SK-N-SH (cell line): ENCODE measurements around the gene CFAP221. TPM values are rescaled to one million over a fixed set of nuclear protein-coding genes. Genes with fewer than 3 reads are reported as not detected.

Experiments used
- CTCF ChIA-PET: fragments of 300-600, 350-600 bp; formaldehyde crosslinking; extraction: SDS; loops from one replicate; lab custom pipeline; 2021; lab: Yijun Ruan, JAX
- POLR2A ChIA-PET: fragments of 350-600 bp; sonication (Branson Sonifier 250); formaldehyde crosslinking; extraction: SDS; loops from one replicate; lab custom pipeline; 2020; ENCODE audit warnings: antibody characterized with exemption, inconsistent platforms; lab: Yijun Ruan, JAX
- DNase-seq: peaks from one replicate; pipeline ENCODE4 v3.0.0; 2012
- H2AFZ ChIP-seq: fragments of 200-600 bp; sonication (generic); 2 replicates; pipeline ENCODE4 v1.8.1; 2016; ENCODE audit warnings: antibody characterized with exemption, mild to moderate bottlenecking, low read depth
- H3F3A ChIP-seq: fragments of 200-600 bp; sonication (generic); replicated peaks from 2 replicates; pipeline ENCODE3; 2016; ENCODE audit warnings: antibody characterized with exemption, mild to moderate bottlenecking; ENCODE audit not compliant: insufficient read depth
- H3K27ac ChIP-seq, 2 experiments: fragments of 200-500 bp in 1 of 2; fragments of 200-600 bp in 1 of 2; sonication (Bioruptor generic) in 1 of 2; sonication (generic), shearing (Covaris generic) in 1 of 2; 2 replicates each; pipeline versions ENCODE4 v1.5.1 to v1.6.1; 2014 to 2016; ENCODE audit warnings: low read depth in 2 of 2, inconsistent platforms in 1 of 2, low read length in 1 of 2, mild to moderate bottlenecking in 1 of 2, mixed read lengths in 1 of 2
- H3K27me3 ChIP-seq: fragments of 200-600 bp; sonication (generic), shearing (Covaris generic); 2 replicates; pipeline ENCODE4 v1.6.1; 2016; ENCODE audit warnings: mixed run types; ENCODE audit not compliant: insufficient read depth
- H3K36me3 ChIP-seq, 2 experiments: fragments of 200-500 bp in 1 of 2; fragments of 200-600 bp in 1 of 2; sonication (Bioruptor generic) in 1 of 2; sonication (generic) in 1 of 2; replicated peaks in 1 of 2; 2 replicates each; pipeline versions ENCODE3 to v1.5.1; 2014 to 2016; ENCODE audit warnings: low read length in 1 of 2, mild to moderate bottlenecking in 1 of 2; ENCODE audit not compliant: insufficient read depth in 2 of 2, control insufficient read depth in 1 of 2
- H3K4me1 ChIP-seq, 2 experiments: fragments of 200-500 bp in 1 of 2; fragments of 200-600 bp in 1 of 2; sonication (Bioruptor generic) in 1 of 2; sonication (generic), shearing (Covaris generic) in 1 of 2; 2 replicates each; pipeline versions ENCODE4 v1.5.1 to v1.6.1; 2014 to 2016; ENCODE audit warnings: low read depth in 1 of 2, low read length in 1 of 2, mixed run types in 1 of 2; ENCODE audit not compliant: insufficient read depth in 2 of 2, control insufficient read depth in 1 of 2
- H3K4me2 ChIP-seq: fragments of 200-600 bp; sonication (generic), shearing (Covaris generic); 2 replicates; pipeline ENCODE4 v1.6.1; 2017; ENCODE audit warnings: mixed run types
- H3K4me3 ChIP-seq, 2 experiments: fragments of 200-500 bp in 1 of 2; fragments of 200-600 bp in 1 of 2; sonication (Bioruptor generic) in 1 of 2; sonication (generic), shearing (Covaris generic) in 1 of 2; 2 replicates each; pipeline versions ENCODE4 v1.5.1 to v1.8.1; 2014 to 2016; ENCODE audit warnings: low read depth in 2 of 2, inconsistent platforms in 1 of 2, low read length in 1 of 2, mild to moderate bottlenecking in 1 of 2, mixed read lengths in 1 of 2, moderate library complexity in 1 of 2
- H3K79me2 ChIP-seq: fragments of 200-600 bp; sonication (generic); 2 replicates; pipeline ENCODE4 v1.8.1; 2017; ENCODE audit warnings: mild to moderate bottlenecking; ENCODE audit not compliant: insufficient read depth
- H3K9ac ChIP-seq: fragments of 200-600 bp; sonication (generic); 2 replicates; pipeline ENCODE4 v1.6.1; 2017; ENCODE audit warnings: mixed run types
- H3K9me2 ChIP-seq: fragments of 200-600 bp; sonication (generic); 2 replicates; pipeline ENCODE4 v1.6.1; 2017; ENCODE audit warnings: mixed run types
- H3K9me3 ChIP-seq: fragments of 200-600 bp; sonication (generic); 2 replicates; pipeline ENCODE4 v1.6.1; 2017; ENCODE audit warnings: mixed run types, mild to moderate bottlenecking, moderate library complexity
- H4K20me1 ChIP-seq: fragments of 200-600 bp; sonication (generic); 2 replicates; pipeline ENCODE4 v1.6.1; 2017; ENCODE audit warnings: mild to moderate bottlenecking, mixed run types; ENCODE audit not compliant: insufficient read depth
- ELF1 ChIP-seq: IDR thresholded peaks from 2 replicates; pipeline ENCODE4 v1.4.0; 2012
- EP300 ChIP-seq, 2 experiments: IDR thresholded peaks; 2 replicates each; pipeline versions ENCODE4 v1.4.0 to v1.6.1; 2012; ENCODE audit warnings: borderline replicate concordance in 1 of 2, low read depth in 1 of 2, low read length in 1 of 2
- EZH2phosphoT487 ChIP-seq: fragments of 200-600 bp; sonication (generic); IDR thresholded peaks from 2 replicates; pipeline ENCODE4 v1.6.1; 2017; ENCODE audit warnings: low read depth, mixed run types, mild to moderate bottlenecking, antibody characterized with exemption, moderate library complexity, borderline replicate concordance
- FOSL2 ChIP-seq: IDR thresholded peaks from 2 replicates; pipeline ENCODE4 v1.4.0; 2012; ENCODE audit warnings: low read depth, mild to moderate bottlenecking, moderate library complexity, borderline replicate concordance
- FOXJ3 ChIP-seq: sonication (generic); formaldehyde crosslinking; IDR thresholded peaks from 2 replicates; pipeline ENCODE4 v1.5.1; 2020; ENCODE audit warnings: mild to moderate bottlenecking, missing genetic modification reagents
- GATA2 ChIP-seq: sonication (generic); formaldehyde crosslinking; IDR thresholded peaks from 2 replicates; pipeline ENCODE4 v1.5.0; 2020; ENCODE audit warnings: mild to moderate bottlenecking, missing genetic modification reagents
- JUND ChIP-seq: IDR thresholded peaks from 2 replicates; pipeline ENCODE4 v1.4.0; 2012
- MXI1 ChIP-seq: IDR thresholded peaks from 2 replicates; pipeline ENCODE4 v1.6.1; 2012; ENCODE audit warnings: mild to moderate bottlenecking, low read depth, low read length, improper control_type of control experiment
- NFIC ChIP-seq: IDR thresholded peaks from 2 replicates; pipeline ENCODE4 v1.4.0; 2012; ENCODE audit warnings: borderline replicate concordance
- POLR2AphosphoS5 ChIP-seq: IDR thresholded peaks from 2 replicates; pipeline ENCODE4 v1.6.1; 2012; ENCODE audit warnings: low read depth, low read length
- RAD21 ChIP-seq: IDR thresholded peaks from 2 replicates; pipeline ENCODE4 v1.6.1; 2012; ENCODE audit warnings: mild to moderate bottlenecking, low read length
- RCOR1 ChIP-seq: fragments of 150-350 bp; IDR thresholded peaks from 2 replicates; pipeline ENCODE4 v1.6.1; 2017; ENCODE audit warnings: antibody characterized with exemption, low read length
- SMC3 ChIP-seq: IDR thresholded peaks from 2 replicates; pipeline ENCODE4 v1.6.1; 2012; ENCODE audit warnings: low read depth, low read length, improper control_type of control experiment
- TCF12 ChIP-seq: IDR thresholded peaks from 2 replicates; pipeline ENCODE4 v1.4.0; 2012
- YY1 ChIP-seq: IDR thresholded peaks from 2 replicates; pipeline ENCODE4 v1.4.0; 2012; ENCODE audit warnings: low read depth, mild to moderate bottlenecking
- WGBS: methylation state at CpG from one replicate; pipeline ENCODE4 v1.1.6; 2017; ENCODE audit warnings: low lambda C conversion rate; 5-methylcytosine and 5-hydroxymethylcytosine counted together
- polyA plus RNA-seq, 3 experiments: library from polyadenylated mRNA; depleted of rRNA; stranded (reverse); fragments of >200 nt; gene quantifications; 2 replicates each; pipeline ENCODE4 v1.2.3, GENCODE V29; 2012
- TF ChIP-seq, protein P1 (sequence below): fragments of 200-600 bp; sonication (generic); IDR thresholded peaks from 2 replicates; pipeline ENCODE4 v1.6.1; 2017; ENCODE audit warnings: antibody characterized with exemption, mild to moderate bottlenecking, moderate library complexity
- TF ChIP-seq, protein P2 (sequence below): fragments of 150-350 bp; IDR thresholded peaks from 2 replicates; pipeline ENCODE4 v1.6.1; 2017; ENCODE audit warnings: antibody characterized with exemption, low read length, low read depth, borderline replicate concordance
- TF ChIP-seq, protein P3 (sequence below): IDR thresholded peaks from 2 replicates; pipeline ENCODE4 v1.4.0; 2012; ENCODE audit warnings: low read depth, borderline replicate concordance

CFAP221 gene
- polyA plus RNA-seq, 1 of the 3 experiments (the other 2 are of a cell fraction), result 0.12 TPM

DNA sequence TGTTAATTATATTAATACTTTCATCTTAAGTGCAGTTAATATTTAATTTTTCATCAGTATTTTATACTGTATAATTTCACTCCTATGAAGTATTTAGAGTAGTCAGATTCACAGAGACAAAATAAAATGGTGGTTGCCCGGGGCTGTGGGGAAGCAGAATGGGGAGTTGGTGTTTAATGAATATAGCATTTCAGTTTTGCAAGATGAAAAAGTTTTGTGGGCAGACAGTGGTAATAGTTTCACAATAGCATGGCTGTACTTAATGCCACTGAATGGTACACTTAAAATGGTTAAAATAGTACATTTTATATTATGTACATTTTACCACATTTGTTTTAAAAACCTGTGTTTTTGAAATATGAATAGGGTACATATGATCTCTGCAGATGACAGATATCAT lies 31.2 kb downstream of the CFAP221 start:
- no peaks in the 10 kb centered on the region for H3K36me3 ChIP-seq
- peaks cover 0 to 3% of the 10 kb centered on the region in 2 experiments; a peak in 1 of 4 replicates for H3K4me1 ChIP-seq
- H4K20me1 ChIP-seq, result no peaks in the 10 kb centered on the region
- H3K9me2 ChIP-seq, result no peaks in the 10 kb centered on the region
- no peaks in the 10 kb centered on the region for H3K27me3 ChIP-seq
- ChIA-PET POLR2A (no interaction called here), CTCF (interaction anchor here (1.4 to 2.1 kb wide), 2 partner anchors 20 to 65 kb away, joined by 3 to 5 read pairs; no protein-coding TSS in a partner anchor)
- no peaks in the 10 kb centered on the region for H3K9me3 ChIP-seq
- 17% methylated on average over 1 of the region's 1 CpG for WGBS
- H3K4me3 ChIP-seq, result no peak overlapping the region
- TF ChIP-seq GATA2, result no peak
- TF ChIP-seq, protein P1, sequence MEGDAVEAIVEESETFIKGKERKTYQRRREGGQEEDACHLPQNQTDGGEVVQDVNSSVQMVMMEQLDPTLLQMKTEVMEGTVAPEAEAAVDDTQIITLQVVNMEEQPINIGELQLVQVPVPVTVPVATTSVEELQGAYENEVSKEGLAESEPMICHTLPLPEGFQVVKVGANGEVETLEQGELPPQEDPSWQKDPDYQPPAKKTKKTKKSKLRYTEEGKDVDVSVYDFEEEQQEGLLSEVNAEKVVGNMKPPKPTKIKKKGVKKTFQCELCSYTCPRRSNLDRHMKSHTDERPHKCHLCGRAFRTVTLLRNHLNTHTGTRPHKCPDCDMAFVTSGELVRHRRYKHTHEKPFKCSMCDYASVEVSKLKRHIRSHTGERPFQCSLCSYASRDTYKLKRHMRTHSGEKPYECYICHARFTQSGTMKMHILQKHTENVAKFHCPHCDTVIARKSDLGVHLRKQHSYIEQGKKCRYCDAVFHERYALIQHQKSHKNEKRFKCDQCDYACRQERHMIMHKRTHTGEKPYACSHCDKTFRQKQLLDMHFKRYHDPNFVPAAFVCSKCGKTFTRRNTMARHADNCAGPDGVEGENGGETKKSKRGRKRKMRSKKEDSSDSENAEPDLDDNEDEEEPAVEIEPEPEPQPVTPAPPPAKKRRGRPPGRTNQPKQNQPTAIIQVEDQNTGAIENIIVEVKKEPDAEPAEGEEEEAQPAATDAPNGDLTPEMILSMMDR, result no peak
- TF ChIP-seq RCOR1, result no peak
- no peak for TF ChIP-seq TCF12
- TF ChIP-seq POLR2AphosphoS5, result no peak
- no peak overlapping the region for H2AFZ ChIP-seq
- no peak overlapping the region for H3K9ac ChIP-seq
- no peak overlapping the region for H3K4me2 ChIP-seq
- DNase-seq, result no peak
- no peaks in the 10 kb centered on the region for H3F3A ChIP-seq
- no peak overlapping the region for H3K27ac ChIP-seq
- H3K79me2 ChIP-seq, result no peaks in the 10 kb centered on the region

DNA sequence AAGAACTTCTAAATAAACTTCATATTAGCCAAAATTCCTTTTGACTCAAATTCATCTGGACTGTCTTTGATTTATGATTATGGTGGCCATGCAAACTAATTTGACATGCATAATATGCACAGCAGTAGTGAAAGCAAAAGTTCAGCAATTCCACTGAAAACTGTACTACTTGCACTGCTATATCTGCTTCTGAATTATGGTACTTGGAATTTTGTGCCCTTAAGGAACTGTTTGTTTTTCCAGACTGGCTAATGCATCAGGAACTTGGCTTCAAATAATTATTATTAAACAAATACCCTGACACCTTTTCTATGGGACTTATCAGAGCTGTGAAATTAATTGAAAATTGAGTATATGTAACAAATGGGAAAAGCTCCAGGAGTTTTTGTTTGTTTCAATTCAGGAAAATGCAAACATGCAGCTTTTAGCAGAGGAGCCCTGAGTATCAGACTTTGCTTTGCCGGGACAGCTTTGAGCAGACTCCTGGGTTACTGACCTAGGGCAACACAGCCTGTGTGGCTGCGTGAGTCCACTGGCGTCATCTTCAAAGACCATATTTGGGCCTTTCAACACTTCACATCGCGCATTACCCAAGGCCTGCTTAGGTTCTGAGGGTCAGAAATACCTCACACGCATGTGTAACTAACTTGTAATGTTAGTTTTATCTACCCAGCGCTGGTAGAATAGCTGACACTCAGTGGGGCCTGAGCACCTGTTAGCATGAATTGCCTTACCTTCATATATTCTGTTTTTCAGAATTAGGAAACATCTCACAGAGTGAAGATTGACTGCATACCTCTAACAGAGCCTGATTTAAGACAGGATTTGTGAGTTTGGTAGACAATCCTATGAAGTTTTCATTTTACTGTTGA lies 35.4 kb downstream of the CFAP221 start:
- no peaks in the 10 kb centered on the region for H3K36me3 ChIP-seq
- DNase-seq, result no peak
- ChIA-PET CTCF (interaction anchor here (0.9 to 1.7 kb wide), 2 partner anchors 62 to 103 kb away, joined by 3 read pairs; no protein-coding TSS in a partner anchor), POLR2A (no interaction called here)
- no peaks in the 10 kb centered on the region for H4K20me1 ChIP-seq
- no peaks in the 10 kb centered on the region for H3K79me2 ChIP-seq
- H3K9me3 ChIP-seq, result no peaks in the 10 kb centered on the region
- H3K27me3 ChIP-seq, result no peaks in the 10 kb centered on the region
- no peaks in the 10 kb centered on the region for H3F3A ChIP-seq
- no peak for TF ChIP-seq FOSL2
- TF ChIP-seq ELF1, result no peak
- H3K4me2 ChIP-seq, result no peak overlapping the region
- H3K4me1 ChIP-seq, result peaks cover 0 to 8% of the 10 kb centered on the region in 2 experiments; a peak in 1 of 4 replicates
- no peak overlapping the region for H3K4me3 ChIP-seq
- WGBS, result 72% methylated on average over 7 of the region's 7 CpGs
- H3K9ac ChIP-seq, result no peak overlapping the region
- no peak overlapping the region for H2AFZ ChIP-seq
- H3K27ac ChIP-seq, result no peak overlapping the region; a peak in 1 of 4 replicates
- no peaks in the 10 kb centered on the region for H3K9me2 ChIP-seq

DNA sequence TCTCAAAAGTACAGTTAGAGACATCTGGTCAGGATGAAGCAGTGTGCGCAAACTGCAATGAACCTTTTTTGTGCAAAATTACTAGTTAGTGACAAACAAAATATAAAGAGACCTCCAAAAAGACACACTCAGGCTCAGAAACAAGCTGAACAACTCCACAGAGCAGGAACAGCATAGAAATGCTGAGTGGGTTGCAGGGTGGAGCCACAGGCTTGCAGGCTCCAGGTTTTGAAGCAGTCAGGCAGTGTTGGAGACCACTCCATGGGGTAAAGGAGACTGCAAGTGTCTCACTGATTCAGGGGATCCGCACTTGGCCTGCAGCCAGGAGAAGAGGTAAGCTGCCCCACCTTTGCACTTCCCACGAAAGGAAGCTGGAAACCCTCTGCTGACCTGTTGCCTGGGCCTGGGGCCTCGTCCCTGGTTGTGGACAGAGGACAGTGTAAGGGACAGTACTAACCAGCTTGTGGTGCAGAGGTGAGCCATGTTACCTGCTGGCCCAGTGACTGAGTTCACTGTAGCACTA lies 36.4 kb downstream of the CFAP221 start:
- Histone ChIP-seq H3K27ac (peak overlapping the region in 1 of 2 experiments; percentile 22; a peak in 1 of 4 replicates), H3F3A (no peaks in the 10 kb centered on the region), H4K20me1 (no peaks in the 10 kb centered on the region), H3K27me3 (no peaks in the 10 kb centered on the region), H3K4me3 (no peak overlapping the region; a peak in 1 of 4 replicates), H3K4me1 (peaks cover 0 to 8% of the 10 kb centered on the region in 2 experiments; a peak in 1 of 4 replicates), H3K9me3 (no peaks in the 10 kb centered on the region), H2AFZ (no peak overlapping the region), H3K4me2 (no peak overlapping the region), H3K79me2 (no peaks in the 10 kb centered on the region; the same call in 1 of the 2 replicates), H3K9me2 (no peaks in the 10 kb centered on the region), H3K36me3 (no peaks in the 10 kb centered on the region), H3K9ac (no peak overlapping the region)
- 67% methylated on average over 4 of the region's 4 CpGs for WGBS
- CTCF ChIA-PET, result interaction anchor here (0.8 to 1.7 kb wide), 2 partner anchors 30 to 104 kb away, joined by 3 read pairs; no protein-coding TSS in a partner anchor
- POLR2A ChIA-PET, result no interaction called here
- DNase-seq, result no peak
- TF ChIP-seq SMC3 (no peak), JUND (no peak), YY1 (no peak), FOXJ3 (CRISPR knock-in tag) (no peak), RCOR1 (no peak), TCF12 (no peak), ELF1 (no peak), EZH2phosphoT487 (no peak), NFIC (no peak), EP300 (IDR thresholded peaks at IDR 0.05; ENCODE audit: borderline replicate concordance in 1 of 2, low read depth in 1 of 2, low read length in 1 of 2) (no peak), RAD21 (no peak), MXI1 (no peak)
- TF ChIP-seq, protein P2, sequence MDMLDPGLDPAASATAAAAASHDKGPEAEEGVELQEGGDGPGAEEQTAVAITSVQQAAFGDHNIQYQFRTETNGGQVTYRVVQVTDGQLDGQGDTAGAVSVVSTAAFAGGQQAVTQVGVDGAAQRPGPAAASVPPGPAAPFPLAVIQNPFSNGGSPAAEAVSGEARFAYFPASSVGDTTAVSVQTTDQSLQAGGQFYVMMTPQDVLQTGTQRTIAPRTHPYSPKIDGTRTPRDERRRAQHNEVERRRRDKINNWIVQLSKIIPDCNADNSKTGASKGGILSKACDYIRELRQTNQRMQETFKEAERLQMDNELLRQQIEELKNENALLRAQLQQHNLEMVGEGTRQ, result no peak
- TF ChIP-seq, protein P3, sequence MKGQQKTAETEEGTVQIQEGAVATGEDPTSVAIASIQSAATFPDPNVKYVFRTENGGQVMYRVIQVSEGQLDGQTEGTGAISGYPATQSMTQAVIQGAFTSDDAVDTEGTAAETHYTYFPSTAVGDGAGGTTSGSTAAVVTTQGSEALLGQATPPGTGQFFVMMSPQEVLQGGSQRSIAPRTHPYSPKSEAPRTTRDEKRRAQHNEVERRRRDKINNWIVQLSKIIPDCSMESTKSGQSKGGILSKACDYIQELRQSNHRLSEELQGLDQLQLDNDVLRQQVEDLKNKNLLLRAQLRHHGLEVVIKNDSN, result no peak
